NCI-H1417 (cell line): Measurements from ENCODE around the gene AOX1.
"Not testable (repeated sequence)": the region's sequence is repeated elsewhere in the genome, so short reads cannot be mapped to it uniquely, and the experiment has no call there.

Experiments
- DNase-seq, 3 experiments: peaks; one replicate each; lab custom pipeline; 2025; lab: John Stamatoyannopoulos, UW

Gene AOX1

DNA sequence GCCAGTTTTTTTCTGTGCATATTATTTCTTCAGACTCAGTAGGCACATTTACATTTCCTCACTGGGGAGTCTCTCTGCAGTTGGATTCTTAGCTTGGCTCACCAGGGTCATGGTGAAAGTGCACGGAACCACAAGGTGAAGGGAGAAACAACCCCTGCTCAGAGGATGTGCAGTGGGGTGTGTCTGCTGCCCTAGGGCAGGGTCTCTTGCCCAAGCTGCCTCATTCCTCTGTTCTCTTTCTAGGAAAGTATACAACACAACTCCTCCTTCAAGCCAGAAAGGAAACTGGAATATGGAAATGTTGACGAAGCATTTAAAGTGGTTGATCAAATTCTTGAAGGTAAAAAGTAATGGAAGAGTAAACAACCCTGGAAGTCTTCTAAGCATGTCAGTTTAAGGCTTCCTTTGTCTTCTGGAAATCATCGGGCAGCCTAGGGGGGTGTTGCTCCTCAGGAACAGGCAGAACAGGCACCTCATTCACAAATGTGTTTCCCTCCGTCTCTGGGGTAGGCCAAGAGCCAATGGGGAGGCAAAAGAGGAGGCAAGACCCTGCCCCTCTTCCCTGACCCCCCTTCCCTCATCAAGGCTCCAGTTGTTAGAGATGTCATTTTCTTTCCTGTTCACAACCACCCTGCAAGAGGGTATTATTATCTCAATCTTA is 41.4 kb downstream of the AOX1 start:
- no peak for DNase-seq

DNA sequence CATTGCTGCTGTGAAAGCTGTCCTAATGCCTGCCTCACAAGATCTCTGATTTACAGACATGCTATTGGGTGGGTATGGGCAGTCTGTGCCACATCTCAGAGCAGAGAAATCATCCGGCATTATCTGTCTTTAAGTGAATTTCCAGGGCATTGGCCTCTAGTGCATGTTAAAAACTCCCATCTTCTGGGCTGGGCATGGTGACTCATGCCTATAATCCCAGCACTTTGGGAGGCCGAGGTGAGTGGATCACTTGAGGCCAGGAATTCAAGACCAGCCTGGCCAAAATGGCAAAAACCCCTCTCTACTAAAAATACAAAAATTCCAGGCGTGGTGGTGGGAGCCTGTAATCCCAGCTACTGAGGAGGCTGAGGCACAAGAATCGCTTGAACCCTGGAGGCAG is 42.6 kb downstream of the AOX1 start:
- not testable (repeated sequence) for DNase-seq

DNA sequence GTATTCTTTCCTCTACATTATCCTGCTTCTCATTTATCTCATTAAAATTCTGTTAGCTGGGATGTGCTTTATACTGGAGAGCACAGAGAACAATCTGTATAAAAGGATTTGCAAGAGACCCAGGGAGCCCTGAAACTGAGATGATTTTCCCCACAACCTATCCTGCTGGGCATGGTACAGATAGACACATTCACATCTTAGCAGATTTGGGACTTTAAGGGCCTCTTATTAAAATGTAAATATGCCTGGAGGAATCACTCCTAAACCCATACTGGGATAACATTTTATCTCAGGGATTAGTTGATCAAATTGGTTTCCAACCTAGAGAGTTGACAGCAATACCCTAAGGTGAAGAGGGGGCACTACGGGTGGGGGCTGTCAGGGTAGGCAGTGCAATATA is 45.5 kb downstream of the AOX1 start:
- no peak for DNase-seq

DNA sequence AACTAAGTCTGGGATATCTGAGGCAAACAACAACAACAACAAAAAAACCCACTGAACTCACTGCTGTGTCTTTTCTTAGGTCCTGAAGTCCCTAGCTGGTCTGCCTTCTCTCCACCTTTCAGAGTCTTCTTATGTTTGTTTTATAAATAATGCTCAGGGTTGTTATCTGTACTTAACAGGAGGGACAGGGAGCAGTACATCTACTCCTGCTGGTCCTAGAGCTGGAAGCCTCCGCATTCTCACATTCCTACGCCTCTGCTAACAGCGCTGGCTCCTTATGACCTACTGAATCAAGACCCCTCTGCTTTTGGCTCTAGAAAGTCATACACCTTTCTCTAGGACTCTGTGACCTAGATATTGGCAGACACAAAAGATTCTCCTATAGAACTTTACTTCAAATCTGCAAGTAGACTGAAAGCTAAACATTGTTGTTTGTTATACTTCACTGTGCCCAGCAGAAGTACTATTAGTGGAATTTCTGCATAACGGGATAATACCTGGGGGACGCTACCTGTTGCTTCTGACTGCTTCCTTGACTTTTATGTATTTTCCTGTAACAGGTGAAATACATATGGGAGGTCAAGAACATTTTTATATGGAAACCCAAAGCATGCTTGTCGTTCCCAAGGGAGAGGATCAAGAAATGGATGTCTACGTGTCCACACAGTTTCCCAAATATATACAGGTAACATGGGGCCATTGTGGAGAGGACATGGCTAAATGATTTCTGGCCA is 48.6 kb downstream of the AOX1 start:
- no peak for DNase-seq

DNA sequence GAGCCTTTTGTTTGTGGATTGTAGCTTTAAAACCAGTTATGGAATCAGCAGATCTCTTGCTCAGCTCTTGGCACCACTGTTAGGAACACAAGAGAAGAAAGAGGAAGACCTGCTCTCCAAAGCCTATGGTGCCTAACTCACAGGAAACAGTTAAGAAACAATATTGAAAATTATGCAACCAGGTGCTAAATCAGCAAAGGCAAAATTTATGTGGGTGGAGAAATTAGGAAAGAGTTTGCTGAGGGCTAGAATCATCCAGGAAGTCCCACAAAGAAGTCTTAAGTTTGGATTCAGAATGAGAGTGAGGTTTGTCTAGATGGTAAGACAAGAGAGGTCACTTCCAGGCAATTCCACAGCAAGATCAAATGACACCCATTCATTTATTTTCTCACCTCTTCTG is 49.4 kb downstream of the AOX1 start:
- DNase-seq = no peak

DNA sequence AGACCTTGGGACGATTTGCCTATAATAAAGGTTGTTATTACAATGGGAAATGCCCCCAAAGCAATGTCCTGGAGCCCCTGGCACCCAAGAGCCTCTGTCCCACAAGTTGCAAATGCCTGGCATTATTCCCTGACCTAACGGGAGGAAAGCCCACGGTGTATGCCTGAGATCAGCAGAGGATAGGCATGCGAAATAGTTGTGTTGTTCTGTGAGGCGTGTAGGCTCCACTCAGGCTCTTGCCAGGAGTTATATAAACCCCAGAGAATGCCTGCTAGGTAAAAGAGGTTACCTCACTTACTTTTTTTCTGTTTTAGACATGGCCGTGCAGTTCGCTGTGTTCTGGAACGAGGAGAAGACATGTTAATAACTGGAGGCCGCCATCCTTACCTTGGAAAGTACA is 52.1 kb downstream of the AOX1 start:
- no peak for DNase-seq

DNA sequence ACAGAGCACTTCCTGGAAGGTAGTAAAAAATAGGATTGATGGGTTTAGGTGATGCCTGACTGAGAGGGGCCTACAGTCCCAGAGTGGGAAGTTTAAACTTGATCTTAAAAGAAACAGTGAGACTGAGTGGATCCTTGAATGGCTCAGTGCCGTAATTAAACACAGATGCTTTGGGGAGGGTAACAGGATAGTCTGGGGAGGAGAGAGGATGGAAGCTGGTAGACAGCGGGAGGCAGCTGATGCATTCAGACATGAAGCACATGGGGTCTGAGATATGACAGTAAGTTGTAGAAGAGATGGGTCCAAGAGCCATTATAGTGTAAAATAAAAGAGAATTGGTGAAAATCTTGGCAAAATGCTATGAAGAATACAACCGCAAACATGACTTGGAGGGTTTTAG is 54.4 kb downstream of the AOX1 start:
- no peak for DNase-seq

DNA sequence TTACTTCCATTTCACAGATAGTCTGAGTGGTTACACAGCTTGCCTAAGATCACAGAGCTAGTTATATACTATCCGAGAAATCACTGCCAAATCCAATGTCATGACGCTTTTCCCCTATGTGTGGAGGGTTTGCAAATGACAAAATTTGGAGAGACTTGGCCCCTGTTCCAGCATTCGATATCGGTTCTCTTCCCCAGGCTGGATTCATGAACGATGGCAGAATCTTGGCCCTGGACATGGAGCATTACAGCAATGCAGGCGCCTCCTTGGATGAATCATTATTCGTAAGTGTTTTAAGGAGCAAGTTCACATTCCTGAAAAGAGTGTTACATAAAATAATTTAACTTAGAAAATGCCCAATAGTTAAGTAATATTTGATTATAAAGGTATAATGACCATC is 55.1 kb downstream of the AOX1 start:
- DNase-seq = no peak

DNA sequence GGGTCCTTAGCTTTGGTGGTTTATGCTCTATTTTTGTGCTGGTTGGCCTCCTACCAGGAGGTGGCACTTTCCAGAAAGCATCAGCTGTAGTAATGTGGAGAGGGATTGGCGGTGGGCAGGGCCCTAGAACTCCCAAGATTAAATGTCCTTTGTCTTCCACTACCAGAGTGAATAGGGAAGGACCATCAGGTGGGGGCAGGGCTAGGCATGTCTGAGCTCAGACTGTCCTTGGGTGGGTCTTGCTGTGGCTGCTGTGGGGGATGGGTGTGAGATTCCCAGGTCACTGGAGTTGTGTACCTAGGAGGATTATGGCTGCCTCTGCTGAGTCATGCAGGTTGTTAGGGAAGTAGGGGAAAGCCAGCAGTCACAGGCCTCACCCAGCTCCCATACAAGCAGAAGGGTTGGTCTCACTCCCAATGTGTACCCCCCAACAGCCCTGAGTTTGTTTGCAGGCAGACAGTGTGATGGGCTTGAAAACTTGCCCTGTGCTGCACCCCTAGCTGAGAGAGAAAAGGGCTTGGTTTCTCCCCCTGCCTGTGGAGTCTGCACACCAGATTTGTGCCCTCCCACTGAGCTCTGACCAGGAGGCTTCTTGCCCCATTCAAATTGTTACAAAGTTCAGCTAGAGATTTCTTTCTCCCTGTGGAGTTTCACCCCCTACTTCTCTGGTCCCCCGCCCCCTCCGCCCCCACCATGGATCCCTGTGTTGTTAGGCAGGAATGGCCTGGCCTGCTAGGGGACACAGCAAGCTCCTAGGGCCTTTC is 62.9 kb downstream of the AOX1 start:
- DNase-seq = not testable (repeated sequence)

DNA sequence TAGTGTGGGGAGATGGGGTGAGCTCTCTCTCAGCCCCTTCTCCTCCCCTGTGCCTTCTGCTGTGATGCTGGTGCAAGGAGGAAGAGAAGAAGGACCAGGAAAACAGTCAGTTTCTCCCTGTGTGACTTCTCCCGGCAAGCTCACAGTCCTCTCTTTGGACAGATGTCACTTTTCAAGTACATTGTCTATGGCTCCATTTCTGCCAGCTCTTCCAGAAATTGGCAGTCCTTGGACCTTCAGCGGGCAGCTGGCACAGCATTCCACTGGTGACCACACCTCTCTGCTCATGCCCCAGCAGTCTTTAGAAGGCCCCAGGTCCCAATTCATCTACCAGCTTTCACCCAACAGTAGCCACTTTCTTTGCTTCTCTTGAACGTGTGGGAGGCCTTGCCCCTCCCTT is 63.9 kb downstream of the AOX1 start:
- no peak for DNase-seq

DNA sequence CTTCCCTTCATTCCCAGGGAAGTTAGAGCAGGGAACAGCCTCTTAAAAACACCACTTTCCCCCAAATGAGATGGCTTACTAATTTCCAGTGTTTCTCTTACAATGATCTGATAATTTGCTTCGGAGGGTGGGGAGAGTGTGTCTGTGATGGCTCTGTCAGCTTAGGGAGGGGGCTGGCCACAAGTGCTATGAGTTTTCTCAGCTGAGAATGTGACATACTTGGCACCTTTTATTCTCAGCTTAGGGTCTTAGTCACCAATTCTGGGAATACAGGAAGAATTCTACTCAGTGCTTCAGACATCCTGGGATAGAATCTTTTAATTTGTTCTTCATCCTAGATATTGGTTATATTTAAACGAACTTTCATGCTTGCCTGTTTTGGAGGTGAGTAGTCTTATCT is 64.4 kb downstream of the AOX1 start:
- DNase-seq = no peak

DNA sequence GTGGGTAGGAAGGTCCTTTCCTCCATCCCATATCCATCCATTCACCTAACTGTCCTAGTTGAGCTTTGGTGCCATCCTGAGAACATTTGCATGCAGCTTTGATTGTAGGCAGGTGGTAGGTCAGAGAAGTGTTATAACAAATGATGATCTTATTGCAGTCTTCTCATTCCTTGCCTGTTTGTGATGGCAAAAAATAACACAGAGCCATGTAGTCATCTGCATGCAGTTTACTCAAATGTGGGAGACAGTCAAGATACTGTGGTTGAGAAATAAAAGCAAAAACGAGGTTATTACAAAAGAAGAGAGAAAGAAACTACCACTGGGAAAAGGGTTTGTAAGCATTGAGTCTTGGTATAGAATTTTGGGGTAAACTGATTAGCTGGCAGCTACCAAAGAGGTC is 66.3 kb downstream of the AOX1 start:
- DNase-seq = no peak

DNA sequence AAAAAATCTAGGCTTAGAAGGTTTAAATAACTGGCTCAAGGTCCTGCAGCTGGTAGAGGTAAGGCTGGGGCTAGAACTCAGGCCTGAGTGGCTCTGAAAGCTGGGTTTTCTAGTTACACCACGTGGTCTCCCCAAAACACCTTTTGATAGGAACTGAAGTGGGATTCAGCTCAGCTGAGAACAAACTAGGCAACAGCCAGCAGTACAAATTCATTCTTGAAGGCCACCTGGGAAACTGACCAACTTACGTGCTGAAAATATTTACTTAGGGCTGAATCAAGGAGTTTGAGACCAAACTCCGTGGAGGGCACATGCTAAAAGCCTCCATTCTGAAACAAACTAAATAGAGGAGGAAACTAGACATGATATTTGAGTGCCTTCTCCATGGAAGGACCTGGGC is 67.2 kb downstream of the AOX1 start:
- DNase-seq = no peak

DNA sequence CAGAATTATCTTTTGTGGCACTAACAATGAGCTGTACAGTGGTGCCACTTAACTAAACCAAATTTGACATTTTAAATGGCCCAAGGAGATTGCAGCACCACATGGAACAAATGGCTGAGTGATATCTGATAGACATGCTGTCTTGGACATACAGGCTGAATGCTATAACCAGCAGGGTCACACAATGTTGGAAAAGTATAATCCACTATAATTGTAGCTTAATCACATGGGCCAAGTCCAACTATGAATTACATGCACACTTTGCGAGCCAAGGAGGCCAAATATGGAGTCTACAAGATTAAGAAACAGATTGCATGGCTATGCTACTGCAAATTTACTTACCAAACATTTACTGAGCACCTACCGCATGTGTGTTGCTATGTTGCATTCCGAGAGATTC is 69.0 kb downstream of the AOX1 start:
- DNase-seq = no peak

DNA sequence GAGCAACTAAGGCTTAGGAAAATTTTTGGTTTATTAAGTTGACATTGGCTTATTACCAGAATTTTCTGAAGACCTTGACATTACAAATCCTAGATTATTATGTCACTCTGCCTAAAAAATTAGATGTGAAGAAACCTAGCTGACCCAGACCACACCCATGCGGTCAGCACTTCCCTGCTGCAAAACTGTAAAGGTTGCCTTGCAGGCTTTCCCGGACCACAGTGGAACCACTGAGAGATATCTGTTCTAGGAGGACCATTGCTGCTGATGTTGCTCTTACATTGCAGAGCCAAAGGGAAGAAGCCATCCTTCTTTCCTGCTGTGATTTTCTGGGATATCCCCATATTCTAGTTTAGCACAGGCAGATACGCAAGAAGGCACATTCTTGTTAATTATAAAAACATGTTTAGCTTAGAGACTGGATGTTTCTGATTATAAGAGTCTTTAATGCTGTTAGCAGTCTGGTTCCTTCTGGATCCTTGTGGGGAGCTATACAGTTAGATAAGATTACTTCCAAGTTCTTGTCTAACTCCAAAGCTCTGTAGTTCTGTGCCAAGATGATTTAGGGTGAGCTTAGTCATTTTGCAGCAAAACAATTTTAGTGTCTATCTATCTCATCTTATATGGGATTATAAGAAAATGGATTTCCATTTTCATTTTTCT is 70.2 kb downstream of the AOX1 start:
- no peak for DNase-seq

DNA sequence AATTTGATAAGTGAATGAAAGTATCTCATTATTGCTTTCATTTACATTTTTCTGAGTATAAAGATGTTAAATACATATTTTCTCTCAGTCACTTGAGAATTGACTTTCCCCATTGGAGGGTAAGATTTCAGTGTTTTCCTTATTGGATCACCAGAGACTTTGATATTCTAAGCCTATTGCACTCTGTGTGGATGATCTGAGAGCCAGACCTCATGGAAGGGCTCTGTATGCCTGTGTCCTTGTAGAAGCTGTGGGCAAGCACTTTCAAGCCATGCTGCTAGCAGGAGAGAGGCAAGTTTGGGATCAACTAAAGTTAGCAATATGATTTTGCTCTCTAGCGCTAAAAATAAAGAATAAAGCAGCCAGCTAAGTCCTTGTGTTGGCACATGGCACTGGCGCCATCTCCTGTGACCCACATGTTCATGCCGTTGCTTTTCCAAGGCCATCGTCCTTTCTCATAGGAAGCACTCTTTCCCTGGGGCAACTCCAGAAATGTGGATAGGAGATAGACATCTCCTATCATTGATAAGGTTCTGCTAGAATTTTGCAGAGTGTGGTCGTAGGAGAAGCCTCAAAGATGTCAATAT is 72.6 kb downstream of the AOX1 start:
- DNase-seq = peak in 1 of 3 experiments; percentile 7

DNA sequence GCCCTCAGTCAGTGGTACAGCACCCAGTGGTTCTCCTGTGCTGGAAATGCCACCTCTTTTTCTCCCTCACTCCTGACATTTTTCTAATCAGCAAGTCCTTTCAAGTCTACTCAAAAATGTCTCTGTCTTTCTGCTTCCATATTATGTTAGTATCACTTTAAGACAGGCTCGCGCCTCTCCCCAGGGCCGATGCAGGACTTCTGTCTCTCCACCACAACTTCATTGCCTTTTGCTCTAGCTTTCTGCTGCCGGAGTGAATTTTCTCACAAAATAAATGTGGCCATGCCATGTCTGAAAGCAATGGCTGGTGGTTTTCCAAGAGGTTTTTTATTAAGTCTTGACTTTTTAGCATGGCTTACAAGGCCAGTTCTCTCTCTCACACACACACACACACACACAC is 73.6 kb downstream of the AOX1 start:
- DNase-seq = no peak

DNA sequence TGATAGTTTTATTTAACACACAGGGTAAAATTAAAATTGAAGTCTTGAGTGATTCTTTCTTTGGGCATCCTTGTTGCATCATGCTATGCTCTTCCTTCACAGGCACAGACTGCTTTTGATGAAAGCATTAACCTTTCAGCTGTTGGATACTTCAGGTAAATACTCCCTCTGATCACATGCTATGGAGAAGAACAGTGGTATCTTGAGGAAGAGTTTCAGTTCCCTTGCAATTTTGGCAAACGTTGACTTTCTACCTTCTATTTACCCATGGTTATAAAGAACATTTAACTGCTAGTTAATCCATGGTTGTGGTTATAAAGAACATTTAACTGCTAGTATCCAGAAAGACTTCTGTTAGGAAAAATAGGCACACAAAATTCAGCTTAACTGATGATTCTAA is 75.7 kb downstream of the AOX1 start:
- DNase-seq = no peak

DNA sequence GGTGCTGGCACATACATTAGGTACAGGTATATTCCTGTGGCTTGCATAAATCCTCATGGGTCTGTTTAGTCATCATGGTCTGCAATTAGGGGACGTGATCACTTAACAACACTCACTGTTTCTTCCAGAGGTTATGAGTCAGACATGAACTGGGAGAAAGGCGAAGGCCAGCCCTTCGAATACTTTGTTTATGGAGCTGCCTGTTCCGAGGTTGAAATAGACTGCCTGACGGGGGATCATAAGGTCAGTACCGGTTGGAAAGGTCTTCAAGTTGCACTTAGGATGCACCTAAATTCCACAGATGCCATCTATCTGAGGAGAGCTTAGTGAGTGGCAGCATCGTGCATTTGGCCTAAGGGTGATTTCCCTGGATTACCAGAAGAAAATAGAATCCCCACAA is 76.9 kb downstream of the AOX1 start:
- DNase-seq = no peak

DNA sequence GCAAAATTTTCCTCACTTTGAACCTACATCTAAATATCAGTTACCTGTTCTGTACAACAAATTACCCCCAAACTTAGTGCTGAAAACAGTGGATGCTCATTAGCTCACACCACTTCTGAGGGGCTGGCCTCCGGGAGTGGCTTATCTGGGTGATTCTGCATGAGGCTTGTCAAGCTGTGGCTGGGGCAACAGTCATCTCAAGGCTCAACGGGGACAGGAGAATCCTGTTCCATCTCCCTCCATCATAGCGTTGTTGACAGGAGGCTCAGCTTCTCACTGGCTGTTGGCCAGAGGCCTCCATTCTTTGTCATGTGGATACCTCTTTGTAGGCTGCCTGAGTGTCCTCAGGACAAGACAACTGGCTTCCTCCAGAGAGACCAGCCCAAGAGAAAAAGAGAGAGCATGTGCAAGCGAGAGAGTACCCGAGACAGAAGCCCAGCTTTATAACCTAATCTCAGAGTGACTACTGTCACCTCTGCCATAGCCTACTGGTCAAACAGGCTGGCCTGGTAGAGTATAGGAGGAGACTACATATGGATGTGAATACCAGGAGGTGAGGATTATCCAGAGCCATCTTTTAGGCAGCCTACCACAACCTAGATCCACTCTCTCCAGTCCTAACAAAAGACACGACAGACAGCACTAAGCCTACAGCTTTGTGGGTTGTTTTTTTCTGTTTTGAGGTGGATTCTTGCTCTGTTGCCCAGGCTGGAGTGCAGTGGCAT is 79.1 kb downstream of the AOX1 start:
- no peak for DNase-seq

DNA sequence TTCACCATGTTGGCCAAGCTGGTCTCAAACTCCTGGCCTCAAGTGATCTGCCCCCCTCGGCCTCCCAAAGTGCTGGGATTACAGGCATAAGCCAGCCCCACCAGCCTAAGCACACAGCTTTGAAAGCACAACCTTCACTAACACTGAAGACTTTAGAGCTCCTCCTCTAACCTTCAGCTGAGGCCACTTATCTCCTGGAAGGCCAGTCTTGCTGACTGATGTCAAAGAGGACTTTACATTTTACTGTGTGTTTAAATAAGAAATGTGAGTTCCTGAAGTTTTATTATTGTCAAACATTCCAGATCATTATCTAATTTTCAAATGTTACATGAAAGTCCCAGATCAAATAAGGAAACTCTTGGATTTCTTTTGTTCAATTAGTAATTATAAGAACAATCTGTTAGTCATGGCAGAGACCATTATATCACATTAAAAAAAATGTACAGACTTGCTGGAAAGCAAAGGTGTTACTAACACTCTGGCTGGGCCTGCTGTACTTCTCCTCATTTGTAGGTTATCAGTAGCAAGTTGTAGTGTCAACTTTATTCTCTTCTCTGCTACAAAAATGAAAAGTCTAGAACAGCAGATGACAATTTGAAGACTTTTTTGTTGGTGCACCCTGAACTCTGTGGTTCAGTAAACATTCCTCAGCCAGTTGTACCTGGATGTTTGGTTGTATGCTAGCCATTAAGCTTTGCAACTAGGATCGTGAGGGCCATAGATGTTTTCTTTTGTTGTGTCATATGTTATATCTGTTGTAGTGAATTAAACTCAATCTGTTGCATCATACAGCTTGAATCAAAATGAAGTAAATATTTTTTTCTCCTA is 80.0 kb downstream of the AOX1 start:
- DNase-seq = no peak
